Prostate gland (tissue), 2 donors: ENCODE results near the gene PPIL3. TPM values are rescaled to one million over a fixed set of nuclear protein-coding genes. Genes with fewer than 3 reads are reported as not detected.

ENCODE experiments used
- DNase-seq: peaks from one replicate; pipeline ENCODE4 v3.0.0-alpha.2; 2019; ENCODE audit warnings: low spot score
- H3K27ac ChIP-seq, 2 donors: fragments of 200-600 bp; sonication (generic); 2 replicates each; pipeline ENCODE4 v1.5.1; 2017 to 2019
- H3K27me3 ChIP-seq: fragments of 200-600 bp; sonication (generic); replicated peaks from 2 replicates; pipeline ENCODE4 v1.5.1; 2019; ENCODE audit not compliant: insufficient read depth
- H3K36me3 ChIP-seq, 2 donors: fragments of 200-600 bp; sonication (generic); 1 replicate in 1 of 2; 2 replicates in 1 of 2; pipeline versions ENCODE4 v1.5.1 to v1.8.1; 2017 to 2019
- H3K4me1 ChIP-seq: fragments of 200-600 bp; sonication (generic); replicated peaks from 2 replicates; pipeline ENCODE4 v1.5.1; 2019
- H3K4me3 ChIP-seq, 2 donors: fragments of 200-600 bp; sonication (generic); 2 replicates each; pipeline ENCODE4 v1.5.1; 2017 to 2019
- H3K9me3 ChIP-seq: fragments of 200-600 bp; sonication (generic); 2 replicates; pipeline ENCODE4 v1.5.1; 2017
- POLR2A ChIP-seq: fragments of 450-650 bp; IDR thresholded peaks from one replicate; pipeline ENCODE4 v1.6.1; 2016; ENCODE audit warnings: antibody characterized with exemption, mild to moderate bottlenecking
- POLR2AphosphoS5 ChIP-seq: sonication (generic); formaldehyde crosslinking; IDR thresholded peaks from one replicate; pipeline ENCODE4 v1.6.1; 2017; ENCODE audit warnings: antibody characterized with exemption
- WGBS: methylation state at CpG from one replicate; pipeline ENCODE4 v1.1.5; 2018; 5-methylcytosine and 5-hydroxymethylcytosine counted together
- intact Hi-C: fragments of 100-400 bp; cut with DNase I; formaldehyde crosslinking; loops from one replicate; pipeline ENCODE4 v1.14.2; 2022
- total RNA-seq, 2 donors: library from RNA; depleted of rRNA; stranded (reverse); fragments of >200 nt; gene quantifications; one replicate each; pipeline ENCODE4 v1.1.0, GENCODE V29; 2016
- TF ChIP-seq, protein P1 (sequence below), 4 experiments: fragments of 200-600 bp in 2 of 4; fragments of 450-650 bp in 2 of 4; sonication (generic) in 2 of 4; IDR thresholded peaks; 1 replicate in 3 of 4; 2 replicates in 1 of 4; pipeline ENCODE4 v1.5.1; 2016 to 2019; ENCODE audit warnings: antibody characterized with exemption in 4 of 4, mild to moderate bottlenecking in 2 of 4, moderate library complexity in 2 of 4

Gene PPIL3
- total RNA-seq, 2 donors from 2014 or later: 15.2 to 30.1 TPM

DNA sequence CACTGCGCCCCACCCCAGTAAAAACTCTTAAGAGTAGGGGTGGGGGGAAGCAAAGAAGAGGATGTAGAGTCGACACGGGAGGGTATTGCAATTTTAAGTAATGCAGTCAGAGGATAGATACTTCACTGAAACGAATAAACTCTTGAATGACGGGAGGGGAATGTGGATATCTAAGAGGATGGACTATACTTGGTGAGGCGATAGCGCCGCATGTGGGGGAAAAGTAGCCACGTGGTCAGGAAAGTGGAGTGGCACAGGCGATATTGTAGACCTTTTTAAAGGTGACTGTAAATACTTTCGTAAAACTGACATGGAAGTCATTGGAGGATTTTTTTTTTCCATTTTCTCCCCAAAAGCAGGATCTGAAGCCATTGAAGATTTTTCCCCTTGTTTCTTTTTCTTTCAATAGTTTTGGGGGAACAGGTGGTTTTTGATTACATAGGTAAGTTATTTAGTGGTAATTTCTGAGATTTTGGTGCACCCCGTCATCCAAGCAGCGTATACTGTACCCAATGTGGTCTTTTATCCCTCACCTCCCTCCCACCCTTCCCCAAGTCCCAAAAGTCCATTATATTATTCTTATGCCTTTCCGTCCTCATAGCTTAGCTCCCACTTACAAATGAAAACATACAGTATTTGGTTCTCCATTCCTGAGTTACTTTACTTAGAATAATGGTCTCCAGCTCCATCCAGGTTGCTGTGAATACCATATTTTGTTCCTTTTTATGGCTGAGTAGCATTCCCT is 38.2 kb downstream of the PPIL3 start:
- no peak overlapping the region for H3K4me3 ChIP-seq
- 91% methylated on average over 14 of the region's 14 CpGs for WGBS
- intact Hi-C loops: no loop called here
- H3K9me3 ChIP-seq: no peaks in the 10 kb centered on the region
- DNase-seq: no peak
- H3K4me1 ChIP-seq: no peaks in the 10 kb centered on the region
- no peak overlapping the region for H3K27ac ChIP-seq
- TF ChIP-seq POLR2A: no peak
- TF ChIP-seq, protein P1, sequence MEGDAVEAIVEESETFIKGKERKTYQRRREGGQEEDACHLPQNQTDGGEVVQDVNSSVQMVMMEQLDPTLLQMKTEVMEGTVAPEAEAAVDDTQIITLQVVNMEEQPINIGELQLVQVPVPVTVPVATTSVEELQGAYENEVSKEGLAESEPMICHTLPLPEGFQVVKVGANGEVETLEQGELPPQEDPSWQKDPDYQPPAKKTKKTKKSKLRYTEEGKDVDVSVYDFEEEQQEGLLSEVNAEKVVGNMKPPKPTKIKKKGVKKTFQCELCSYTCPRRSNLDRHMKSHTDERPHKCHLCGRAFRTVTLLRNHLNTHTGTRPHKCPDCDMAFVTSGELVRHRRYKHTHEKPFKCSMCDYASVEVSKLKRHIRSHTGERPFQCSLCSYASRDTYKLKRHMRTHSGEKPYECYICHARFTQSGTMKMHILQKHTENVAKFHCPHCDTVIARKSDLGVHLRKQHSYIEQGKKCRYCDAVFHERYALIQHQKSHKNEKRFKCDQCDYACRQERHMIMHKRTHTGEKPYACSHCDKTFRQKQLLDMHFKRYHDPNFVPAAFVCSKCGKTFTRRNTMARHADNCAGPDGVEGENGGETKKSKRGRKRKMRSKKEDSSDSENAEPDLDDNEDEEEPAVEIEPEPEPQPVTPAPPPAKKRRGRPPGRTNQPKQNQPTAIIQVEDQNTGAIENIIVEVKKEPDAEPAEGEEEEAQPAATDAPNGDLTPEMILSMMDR (IDR thresholded peaks at IDR 0.05): no peak
- TF ChIP-seq POLR2AphosphoS5: no peak
- no peaks in the 10 kb centered on the region for H3K27me3 ChIP-seq
- peaks cover 0 to 34% of the 10 kb centered on the region in 2 donors for H3K36me3 ChIP-seq

DNA sequence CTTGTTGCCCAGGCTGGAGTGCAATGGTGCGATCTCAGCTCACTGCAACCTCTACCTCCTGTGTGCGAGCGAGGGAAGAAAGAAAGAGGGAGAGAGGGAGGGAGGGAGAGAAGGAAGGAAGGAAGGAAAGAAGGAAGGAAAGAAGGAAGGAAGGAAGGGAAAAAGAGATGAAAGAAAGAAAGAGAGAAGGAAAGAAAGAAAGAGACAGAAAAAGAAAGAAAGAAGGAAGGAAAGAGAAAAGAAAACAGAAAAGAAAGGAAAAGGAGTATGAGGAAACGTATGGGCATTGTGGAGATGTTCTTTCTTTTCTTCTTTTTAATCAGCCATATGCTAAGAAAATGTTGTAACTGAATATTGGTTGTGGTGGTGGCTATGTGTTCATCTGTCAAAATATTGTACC is 40.9 kb downstream of the PPIL3 start:
- Histone ChIP-seq H3K36me3 (peaks cover 0 to 16% of the 10 kb centered on the region in 2 donors), H3K4me3 (no peak overlapping the region), H3K27me3 (no peaks in the 10 kb centered on the region), H3K27ac (no peak overlapping the region), H3K4me1 (no peaks in the 10 kb centered on the region), H3K9me3 (no peaks in the 10 kb centered on the region)
- TF ChIP-seq, protein P1 (IDR thresholded peaks at IDR 0.05): no peak
- TF ChIP-seq POLR2AphosphoS5: no peak
- no peak for TF ChIP-seq POLR2A
- intact Hi-C loops: no loop called here
- DNase-seq: no peak
- WGBS: 86% methylated on average over 4 of the region's 4 CpGs

GRCh38 chr2:200847269-200847668 is 41.6 kb downstream of the PPIL3 start:
- Histone ChIP-seq H3K9me3 (no peaks in the 10 kb centered on the region), H3K4me3 (no peak overlapping the region), H3K27ac (no peak overlapping the region), H3K4me1 (no peaks in the 10 kb centered on the region), H3K36me3 (peaks cover 0 to 12% of the 10 kb centered on the region in 2 donors), H3K27me3 (no peaks in the 10 kb centered on the region)
- no peak for DNase-seq
- TF ChIP-seq POLR2AphosphoS5 (no peak), POLR2A (no peak)
- TF ChIP-seq, protein P1 (IDR thresholded peaks at IDR 0.05): no peak
- intact Hi-C loops: no loop called here

DNA sequence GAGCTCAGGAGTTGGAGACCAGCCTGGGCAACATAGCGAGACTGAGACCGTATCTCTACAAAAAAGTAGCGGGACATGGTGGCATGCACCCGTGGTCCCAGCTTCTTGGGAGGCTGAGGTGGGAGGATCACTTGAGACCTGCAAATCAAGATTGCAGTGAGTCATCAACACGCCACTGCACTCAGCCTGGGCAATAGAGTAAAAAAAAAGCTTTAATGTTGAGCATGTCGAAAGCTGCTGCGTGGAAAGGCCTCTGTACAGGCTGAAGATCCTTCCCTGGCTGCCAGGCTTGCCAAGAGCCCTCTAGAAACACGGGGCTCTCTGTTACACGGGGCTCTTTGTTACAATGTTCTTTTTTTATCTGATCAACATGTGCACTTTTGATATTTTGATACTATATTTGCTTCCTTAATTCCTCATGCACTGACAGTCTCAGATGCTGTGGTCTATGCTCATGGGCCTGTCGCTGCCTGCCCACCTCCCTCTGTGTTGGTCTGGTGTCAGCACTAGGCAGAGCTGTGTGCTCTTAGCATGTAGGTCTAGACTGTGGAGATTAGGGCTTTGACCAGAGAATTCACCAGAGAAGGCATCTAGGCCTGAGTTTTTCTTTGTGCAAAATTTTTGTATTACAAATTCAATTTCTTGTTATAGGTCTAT is 43.1 kb downstream of the PPIL3 start:
- intact Hi-C loops: no loop called here
- no peaks in the 10 kb centered on the region for H3K4me1 ChIP-seq
- peaks cover 0 to 2% of the 10 kb centered on the region in 2 donors for H3K36me3 ChIP-seq
- TF ChIP-seq, protein P1 (IDR thresholded peaks at IDR 0.05): no peak
- TF ChIP-seq POLR2A (no peak), POLR2AphosphoS5 (peak; percentile 45)
- no peaks in the 10 kb centered on the region for H3K9me3 ChIP-seq
- H3K27me3 ChIP-seq: no peaks in the 10 kb centered on the region
- H3K4me3 ChIP-seq: no peak overlapping the region
- 48% methylated on average over 10 of the region's 10 CpGs for WGBS
- no peak overlapping the region for H3K27ac ChIP-seq
- peak; percentile 40 for DNase-seq

- 87% methylated on average over 5 of the region's 5 CpGs for WGBS
- no peaks in the 10 kb centered on the region for H3K36me3 ChIP-seq
- H3K27me3 ChIP-seq: no peaks in the 10 kb centered on the region
- DNase-seq: no peak
- no peaks in the 10 kb centered on the region for H3K4me1 ChIP-seq
- intact Hi-C loops: no loop called here
- no peak overlapping the region for H3K27ac ChIP-seq
- H3K4me3 ChIP-seq: no peak overlapping the region
- H3K9me3 ChIP-seq: no peaks in the 10 kb centered on the region
- no peak for TF ChIP-seq POLR2AphosphoS5
- TF ChIP-seq, protein P1 (IDR thresholded peaks at IDR 0.05): no peak
- no peak for TF ChIP-seq POLR2A
Measured at GRCh38 chr2:200845194-200845593, 43.7 kb downstream of the PPIL3 start.
